Chondrocyte (in vitro differentiated cells): ENCODE results near the gene APPBP2. TPM values are rescaled to one million over a fixed set of nuclear protein-coding genes. Genes with fewer than 3 reads are reported as not detected.
A peak's percentile ranks its signal among the peaks of the same experiment; 100 is the strongest.
"Not testable (repeated sequence)": the region's sequence is repeated elsewhere in the genome, so short reads cannot be mapped to it uniquely, and the experiment has no call there.

Experiments
- DNase-seq: peaks from one replicate; pipeline ENCODE4 v3.0.0; 2021; ENCODE audit warnings: mixed read lengths, low spot score
- H3K27ac Mint-ChIP-seq: one replicate; pipeline ENCODE4 v1.8.0; 2021; ENCODE audit warnings: mild to moderate bottlenecking, moderate library complexity, mixed read lengths; ENCODE audit not compliant: unreplicated experiment
- H3K27me3 Mint-ChIP-seq: 2 replicates; pipeline ENCODE4 v1.8.0; 2021; ENCODE audit warnings: low read depth, mixed read lengths
- H3K36me3 Mint-ChIP-seq: 2 replicates; pipeline ENCODE4 v1.8.0; 2021; ENCODE audit warnings: low read depth, mixed read lengths
- H3K4me1 Mint-ChIP-seq: 2 replicates; pipeline ENCODE4 v1.8.0; 2021; ENCODE audit warnings: low read depth, mild to moderate bottlenecking, mixed read lengths
- H3K4me3 Mint-ChIP-seq: one replicate; pipeline ENCODE4 v1.8.0; 2021; ENCODE audit warnings: mild to moderate bottlenecking, moderate library complexity, mixed read lengths; ENCODE audit not compliant: unreplicated experiment
- H3K9me3 Mint-ChIP-seq: 2 replicates; pipeline ENCODE4 v1.8.0; 2021; ENCODE audit warnings: low read depth, mixed read lengths
- total RNA-seq: library from RNA; stranded (reverse); gene quantifications from 3 replicates; pipeline ENCODE4 v1.2.1, GENCODE V29; 2021
- TF ChIP-seq, protein P1 (sequence below): fragments of 200-600 bp; sonication (generic); IDR thresholded peaks from 2 replicates; pipeline ENCODE4 v1.5.0; 2021; ENCODE audit warnings: antibody characterized with exemption, mild to moderate bottlenecking, moderate library complexity

Gene APPBP2
- total RNA-seq, 1 donor from 2014 or later = 51.1 TPM

DNA sequence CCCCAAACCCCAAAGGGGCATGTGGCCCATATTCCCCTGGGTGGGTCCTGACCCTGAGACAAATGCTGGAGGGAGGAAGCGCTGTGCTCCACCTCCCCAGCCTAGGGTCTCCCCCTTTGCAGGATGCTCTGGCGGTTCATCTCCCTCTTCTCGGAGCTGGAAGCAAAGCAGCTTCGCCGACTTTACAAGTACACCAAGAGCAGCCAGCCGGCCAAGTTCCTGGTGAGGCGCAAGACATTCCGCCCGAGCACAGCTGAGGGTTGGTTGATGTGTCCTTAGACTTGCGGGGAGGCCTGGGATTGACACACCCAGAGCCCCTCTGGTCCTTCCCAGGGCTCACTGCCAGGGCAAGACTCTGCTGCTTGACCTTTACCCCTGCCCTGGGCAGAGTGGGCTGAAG, 99.4 kb downstream of the APPBP2 start:
- Mint-ChIP-seq H3K4me1 (peaks cover 3% of the 10 kb centered on the region), H3K27ac (no peak overlapping the region), H3K9me3 (no peaks in the 10 kb centered on the region), H3K27me3 (peaks cover 3% of the 10 kb centered on the region), H3K4me3 (no peak overlapping the region), H3K36me3 (no peaks in the 10 kb centered on the region)
- TF ChIP-seq, protein P1, sequence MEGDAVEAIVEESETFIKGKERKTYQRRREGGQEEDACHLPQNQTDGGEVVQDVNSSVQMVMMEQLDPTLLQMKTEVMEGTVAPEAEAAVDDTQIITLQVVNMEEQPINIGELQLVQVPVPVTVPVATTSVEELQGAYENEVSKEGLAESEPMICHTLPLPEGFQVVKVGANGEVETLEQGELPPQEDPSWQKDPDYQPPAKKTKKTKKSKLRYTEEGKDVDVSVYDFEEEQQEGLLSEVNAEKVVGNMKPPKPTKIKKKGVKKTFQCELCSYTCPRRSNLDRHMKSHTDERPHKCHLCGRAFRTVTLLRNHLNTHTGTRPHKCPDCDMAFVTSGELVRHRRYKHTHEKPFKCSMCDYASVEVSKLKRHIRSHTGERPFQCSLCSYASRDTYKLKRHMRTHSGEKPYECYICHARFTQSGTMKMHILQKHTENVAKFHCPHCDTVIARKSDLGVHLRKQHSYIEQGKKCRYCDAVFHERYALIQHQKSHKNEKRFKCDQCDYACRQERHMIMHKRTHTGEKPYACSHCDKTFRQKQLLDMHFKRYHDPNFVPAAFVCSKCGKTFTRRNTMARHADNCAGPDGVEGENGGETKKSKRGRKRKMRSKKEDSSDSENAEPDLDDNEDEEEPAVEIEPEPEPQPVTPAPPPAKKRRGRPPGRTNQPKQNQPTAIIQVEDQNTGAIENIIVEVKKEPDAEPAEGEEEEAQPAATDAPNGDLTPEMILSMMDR = no peak
- no peak for DNase-seq

DNA sequence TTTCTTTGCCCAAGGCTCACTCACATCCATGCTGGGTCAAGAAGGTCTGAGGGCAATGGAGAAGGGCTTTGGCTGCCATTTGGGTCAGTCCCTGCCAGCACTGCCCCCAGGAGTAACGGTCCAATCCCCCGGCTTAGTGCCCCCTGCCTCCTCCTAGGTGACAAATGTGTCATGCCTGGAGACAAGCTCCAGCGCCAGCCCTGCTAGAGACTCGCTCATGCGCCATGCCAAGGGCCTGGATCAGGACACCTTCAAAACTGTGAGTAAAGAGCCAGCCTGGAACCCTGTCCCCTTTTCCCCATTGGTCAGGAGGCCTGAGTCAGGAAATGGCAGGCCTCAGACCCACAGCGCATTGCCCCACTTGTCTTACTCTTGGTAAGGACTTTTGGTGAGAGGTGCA, 100.4 kb downstream of the APPBP2 start:
- Mint-ChIP-seq H3K36me3 (no peaks in the 10 kb centered on the region), H3K4me3 (no peak overlapping the region)
- no peak for DNase-seq

DNA sequence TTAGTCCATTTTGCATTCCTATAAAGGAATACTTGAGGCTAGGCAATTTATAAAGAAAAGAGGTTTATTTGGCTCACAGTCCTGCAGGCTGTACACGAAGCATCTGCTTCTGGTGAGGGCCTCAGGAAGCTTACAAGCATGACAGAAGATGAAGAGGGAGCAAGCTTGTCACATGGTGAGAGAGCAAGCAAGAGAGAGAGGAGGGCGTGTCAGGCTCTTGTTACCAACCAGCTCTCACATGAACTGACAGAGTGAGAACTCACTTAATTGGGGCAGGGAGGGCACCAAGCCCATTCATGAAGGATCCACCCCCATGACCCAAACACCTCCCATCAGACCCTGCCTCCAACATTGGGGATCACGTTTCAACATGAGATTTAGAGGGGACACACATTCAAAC, 102.2 kb downstream of the APPBP2 start:
- no peak overlapping the region for H3K4me3 Mint-ChIP-seq
- no peaks in the 10 kb centered on the region for H3K9me3 Mint-ChIP-seq
- H3K4me1 Mint-ChIP-seq = peaks cover 7% of the 10 kb centered on the region
- TF ChIP-seq, protein P1 = no peak
- peaks cover 3% of the 10 kb centered on the region for H3K27me3 Mint-ChIP-seq
- H3K27ac Mint-ChIP-seq = no peak overlapping the region
- DNase-seq = no peak
- H3K36me3 Mint-ChIP-seq = no peaks in the 10 kb centered on the region

More for the DNA sequence above, 100.4 kb downstream of the APPBP2 start:
- Mint-ChIP-seq H3K27ac (no peak overlapping the region), H3K27me3 (peaks cover 3% of the 10 kb centered on the region), H3K9me3 (no peaks in the 10 kb centered on the region), H3K4me1 (peaks cover 7% of the 10 kb centered on the region)
- TF ChIP-seq, protein P1 = no peak

DNA sequence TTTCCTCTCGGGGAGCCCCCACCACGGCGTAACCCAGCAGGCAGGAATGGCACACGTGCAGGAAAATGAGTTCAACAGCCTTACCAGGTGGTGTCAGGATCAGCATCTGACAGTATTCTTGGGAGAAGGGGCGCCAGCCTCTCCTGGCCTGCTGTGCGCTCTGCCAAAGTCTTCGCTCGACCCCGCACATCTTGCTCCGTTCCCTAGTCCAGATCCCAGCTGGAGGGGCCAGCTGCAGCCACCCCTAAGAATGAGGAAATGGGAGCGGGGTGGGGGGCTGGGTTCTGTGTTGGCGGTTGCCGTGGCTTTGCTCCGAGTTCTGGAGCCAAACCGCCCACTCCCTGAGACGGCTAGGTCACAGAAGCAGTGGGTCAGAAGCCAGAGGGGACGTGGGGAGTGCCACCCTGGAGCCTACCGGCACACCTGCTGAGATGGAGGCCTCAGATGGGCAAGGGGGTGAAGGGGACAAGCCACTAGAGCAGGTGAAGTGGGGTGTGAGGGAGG, 103.8 kb downstream of the APPBP2 start, which contains the start of gene CHCT1:
Gene CHCT1 (plus strand): TSS at position 328 of the 504 bp plus-strand sequence. CDS start 104 bp downstream, at position 432.
- Mint-ChIP-seq H3K4me1 (peaks cover 7% of the 10 kb centered on the region), H3K27ac (no peak within 1 kb of the TSS), H3K27me3 (peaks cover 3% of the 10 kb centered on the region), H3K9me3 (no peaks in the 10 kb centered on the region), H3K36me3 (no peaks in the 10 kb centered on the region), H3K4me3 (peak within 1 kb of the TSS; percentile 74)
- TF ChIP-seq, protein P1 = no peak
- no peak for DNase-seq

DNA sequence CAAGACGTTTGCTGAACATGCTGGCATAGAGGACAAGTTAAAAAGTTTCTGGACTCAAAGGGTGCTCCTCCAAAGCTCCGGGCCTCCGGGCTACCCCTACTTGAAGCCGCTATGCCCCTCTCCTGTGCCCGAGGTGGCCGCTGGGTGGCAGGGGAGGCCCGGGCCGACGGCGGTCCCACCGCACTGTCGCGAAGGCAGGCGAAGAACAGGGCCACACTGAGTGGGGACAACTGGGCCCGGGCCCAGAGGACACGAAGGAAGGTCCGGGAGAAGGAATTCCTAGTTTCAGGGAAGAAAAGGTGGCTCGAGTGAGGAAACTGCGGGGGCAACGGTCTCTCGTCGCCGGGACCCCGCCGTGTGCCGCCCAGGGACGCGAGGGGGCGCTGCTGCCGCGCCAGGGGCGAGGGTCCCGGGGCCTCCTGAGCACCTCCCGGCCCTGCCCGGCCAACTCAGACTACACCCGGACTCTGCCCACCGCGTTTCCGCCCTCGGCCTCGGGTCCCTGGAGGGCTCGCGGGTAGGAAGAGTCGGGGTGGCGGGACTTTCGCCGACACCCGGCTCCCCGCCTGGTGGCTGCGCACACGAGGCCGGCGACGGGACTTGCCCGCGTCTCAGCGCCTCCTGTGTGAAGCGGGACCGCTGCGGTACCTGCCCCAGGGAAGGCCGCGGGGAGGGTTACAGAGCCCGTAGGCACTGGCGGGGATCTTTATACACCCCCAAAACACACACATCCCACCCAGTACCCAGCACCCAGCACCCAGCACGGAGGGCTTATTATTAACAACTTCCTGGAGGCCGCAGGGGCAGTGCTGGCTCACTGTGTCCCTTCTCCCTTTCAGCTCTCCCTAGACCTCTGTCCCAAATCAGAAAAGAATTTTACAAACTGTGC, 104.5 kb downstream of the APPBP2 start:
- peaks cover 7% of the 10 kb centered on the region for H3K4me1 Mint-ChIP-seq
- no peaks in the 10 kb centered on the region for H3K36me3 Mint-ChIP-seq
- H3K4me3 Mint-ChIP-seq = peak overlapping the region; percentile 74
- H3K27ac Mint-ChIP-seq = no peak overlapping the region
- no peak for DNase-seq
- H3K27me3 Mint-ChIP-seq = peaks cover 3% of the 10 kb centered on the region
- no peaks in the 10 kb centered on the region for H3K9me3 Mint-ChIP-seq
- TF ChIP-seq, protein P1 = peak; percentile 100

DNA sequence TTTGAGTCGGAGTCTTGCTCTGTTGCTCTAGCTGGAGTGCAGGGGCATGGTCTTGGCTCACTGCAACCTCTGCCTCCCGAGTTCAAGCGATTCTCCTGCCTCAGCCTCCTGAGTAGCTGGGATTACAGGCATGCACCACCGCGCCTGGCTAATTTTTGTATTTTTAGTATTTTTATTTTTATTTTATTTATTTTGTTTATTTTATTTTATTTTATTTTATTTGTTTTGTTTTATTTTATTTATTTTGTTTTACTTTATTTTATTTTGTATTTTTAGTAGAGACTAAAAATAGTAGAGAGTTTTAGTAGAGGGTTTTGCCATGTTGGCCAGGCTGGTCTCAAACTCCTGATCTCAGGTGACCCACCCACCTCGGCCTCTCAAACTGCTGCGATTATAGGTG, 106.2 kb downstream of the APPBP2 start:
- not testable (repeated sequence) for H3K4me1 Mint-ChIP-seq, DNase-seq, H3K27ac Mint-ChIP-seq, H3K9me3 Mint-ChIP-seq, H3K4me3 Mint-ChIP-seq, H3K36me3 Mint-ChIP-seq, H3K27me3 Mint-ChIP-seq

DNA sequence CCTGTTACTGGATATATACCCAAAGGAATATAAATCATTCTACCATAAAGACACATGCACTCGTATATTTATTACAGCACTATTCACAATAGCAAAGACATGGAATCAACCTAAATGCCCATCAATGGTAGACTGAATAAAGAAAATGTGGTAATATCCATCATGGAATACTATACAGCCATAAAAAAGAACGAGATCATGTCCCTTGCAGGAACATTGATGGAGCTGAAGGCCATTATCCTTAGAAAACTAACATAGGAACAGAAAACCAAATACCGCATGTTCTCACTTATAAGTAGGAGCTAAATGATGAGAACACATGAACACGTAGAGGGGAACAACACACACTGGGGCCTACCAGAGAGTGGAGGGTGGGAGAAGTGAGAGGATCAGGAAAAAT, 107.0 kb downstream of the APPBP2 start:
- H3K36me3 Mint-ChIP-seq, H3K4me3 Mint-ChIP-seq, H3K4me1 Mint-ChIP-seq, DNase-seq, H3K9me3 Mint-ChIP-seq, H3K27ac Mint-ChIP-seq, H3K27me3 Mint-ChIP-seq: not testable (repeated sequence)
